ENCODE measurements around the gene TMEM60. TPM values are rescaled to one million over a fixed set of nuclear protein-coding genes. Genes with fewer than 3 reads are reported as not detected.

Gene TMEM60
- total and polyA plus RNA-seq, 9 donors, result 8.1 to 30.9 (median 15.0) TPM

DNA sequence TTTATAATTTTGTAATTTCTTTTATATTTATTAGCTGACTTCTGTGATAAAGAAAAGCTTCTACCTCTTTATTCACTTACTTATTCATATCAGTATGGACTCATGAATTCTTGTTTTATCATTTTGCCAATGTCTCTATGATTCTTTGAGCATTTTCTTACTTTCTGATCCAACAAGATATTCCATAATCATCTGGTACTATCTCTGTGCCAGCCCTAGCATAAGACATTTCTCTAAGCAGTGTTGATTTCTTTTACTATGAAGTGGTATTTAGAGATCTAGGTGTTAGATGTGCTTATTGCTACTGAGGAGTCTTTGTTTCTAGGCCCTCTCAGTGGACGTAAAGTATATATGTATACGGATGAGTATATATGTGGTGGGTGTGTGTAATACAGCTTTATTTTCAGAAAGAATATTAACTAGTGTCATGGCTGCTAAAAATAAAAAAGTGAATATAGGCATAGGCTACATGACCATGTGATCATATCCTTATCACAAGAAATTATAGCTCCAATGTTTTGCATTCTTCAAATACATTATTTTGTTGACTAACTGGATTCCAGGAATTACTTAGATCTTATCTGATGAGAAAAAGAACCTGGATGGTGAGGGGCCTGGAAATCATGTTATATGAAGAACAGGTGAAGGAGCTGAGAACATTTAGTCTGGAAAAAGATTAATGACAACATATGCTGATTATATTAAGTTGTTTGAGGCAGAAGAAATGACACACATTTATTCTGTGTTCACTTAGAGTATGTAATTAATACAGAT, 13.5 kb upstream of the TMEM60 start:
- WGBS, 3 donors, result 85 to 95% (median 92%) methylated on average over 2 of the region's 2 CpGs
- no peak for DNase-seq
- no peak overlapping the region for H3K27ac ChIP-seq
- TF ChIP-seq CTCF (IDR thresholded peaks at IDR 0.05) (no peak), EP300 (IDR thresholded peaks at IDR 0.05) (no peak), POLR2A (IDR thresholded peaks at IDR 0.05) (no peak)
- H3K36me3 ChIP-seq, result no peaks in the 10 kb centered on the region
- no peaks in the 10 kb centered on the region for H3K9me3 ChIP-seq
- no peak overlapping the region for H3K4me3 ChIP-seq
- no peaks in the 10 kb centered on the region for H3K4me1 ChIP-seq (ENCODE audit: insufficient read depth)
- intact Hi-C loops (cut with DNase I), result no loop called here
- no peaks in the 10 kb centered on the region for H3K27me3 ChIP-seq

- H3K9me3 ChIP-seq, result no peaks in the 10 kb centered on the region
- H3K27ac ChIP-seq, result no peak overlapping the region
- 95 to 100% (median 99%) methylated on average over 1 of the region's 1 CpG for WGBS, 3 donors
- DNase-seq, result no peak
- intact Hi-C loops (cut with DNase I), result no loop called here
- H3K36me3 ChIP-seq, result no peaks in the 10 kb centered on the region
- H3K4me3 ChIP-seq, result no peak overlapping the region
- TF ChIP-seq EP300 (IDR thresholded peaks at IDR 0.05), result no peak
- TF ChIP-seq POLR2A (IDR thresholded peaks at IDR 0.05), result no peak
- TF ChIP-seq CTCF (IDR thresholded peaks at IDR 0.05), result no peak
- H3K4me1 ChIP-seq (ENCODE audit: insufficient read depth), result no peaks in the 10 kb centered on the region
- H3K27me3 ChIP-seq, result no peaks in the 10 kb centered on the region
These were observed 10.3 kb upstream of the TMEM60 start for GRCh38 chr7:77808517-77808916.

- Histone ChIP-seq H3K4me1 (ENCODE audit: insufficient read depth) (no peaks in the 10 kb centered on the region), H3K4me3 (no peak overlapping the region), H3K9me3 (no peaks in the 10 kb centered on the region), H3K27ac (no peak overlapping the region), H3K36me3 (no peaks in the 10 kb centered on the region), H3K27me3 (no peaks in the 10 kb centered on the region)
- no peak for DNase-seq
- intact Hi-C loops (cut with DNase I), result no loop called here
- WGBS, 3 donors, result 91 to 97% (median 97%) methylated on average over 2 of the region's 2 CpGs
- TF ChIP-seq EP300 (IDR thresholded peaks at IDR 0.05) (no peak), POLR2A (IDR thresholded peaks at IDR 0.05) (no peak), CTCF (IDR thresholded peaks at IDR 0.05) (no peak)
These were observed 8.2 kb upstream of the TMEM60 start for GRCh38 chr7:77806425-77806824.

DNA sequence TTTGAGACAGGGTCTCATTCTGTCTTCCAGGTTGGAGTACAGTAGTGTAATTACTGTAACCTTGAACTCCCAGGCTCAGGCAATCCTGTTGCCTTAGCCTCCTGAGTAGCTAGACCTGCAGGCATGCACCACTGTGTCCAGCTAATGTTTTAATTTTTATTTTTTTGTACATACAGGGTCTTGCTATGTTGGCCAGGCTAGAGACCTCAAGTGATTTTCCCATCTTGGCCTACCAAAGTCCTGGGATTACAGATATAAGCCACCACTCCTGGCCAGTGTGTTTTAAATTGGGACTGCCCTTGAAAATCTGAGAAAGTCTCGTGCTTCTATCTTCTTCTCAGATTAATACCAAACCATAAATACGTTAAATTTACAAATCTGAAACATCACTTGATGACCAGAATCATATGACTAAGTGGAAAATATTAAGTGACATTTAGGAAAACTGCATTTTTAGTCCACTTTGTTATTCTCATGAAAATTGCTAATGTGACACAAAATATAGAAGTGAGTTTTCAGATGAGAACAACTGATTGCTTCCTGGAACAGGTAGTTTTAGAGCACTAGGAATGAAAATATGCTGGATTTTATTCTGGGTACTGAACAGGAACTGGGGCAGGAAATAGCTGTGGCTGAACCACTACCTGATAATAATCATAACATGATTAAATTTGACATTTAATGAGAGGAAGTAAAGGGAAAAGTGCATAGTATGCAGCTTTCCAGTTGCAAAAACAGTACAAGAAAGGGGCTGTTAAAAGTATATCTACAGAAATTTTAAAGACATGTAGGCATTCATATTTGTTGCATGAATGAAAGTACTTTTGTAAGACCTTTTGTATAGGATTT, 4.5 kb upstream of the TMEM60 start:
- Histone ChIP-seq H3K27ac (no peak overlapping the region), H3K27me3 (no peaks in the 10 kb centered on the region), H3K4me3 (no peak overlapping the region), H3K9me3 (no peaks in the 10 kb centered on the region), H3K4me1 (ENCODE audit: insufficient read depth) (peaks cover 3% of the 10 kb centered on the region), H3K36me3 (no peaks in the 10 kb centered on the region)
- TF ChIP-seq CTCF (IDR thresholded peaks at IDR 0.05), result no peak
- TF ChIP-seq EP300 (IDR thresholded peaks at IDR 0.05), result no peak
- TF ChIP-seq POLR2A (IDR thresholded peaks at IDR 0.05), result no peak
- DNase-seq, result no peak
- 81 to 91% (median 88%) methylated on average over 2 of the region's 2 CpGs for WGBS, 3 donors
- intact Hi-C loops (cut with DNase I), result no loop called here
